Activated CD4-positive, alpha-beta T cell treated with anti-CD3 and anti-CD28 coated beads, Interleukin-2, Interleukin-4, amounts not matched to agents 100 ng/mL and 50 ng/mL, durations not matched to agents 16 hours and 8 hours (primary cell): Measurements from ENCODE around the gene IRAK2.
A peak's percentile ranks its signal among the peaks of the same experiment; 100 is the strongest.
"Not testable (repeated sequence)": the region's sequence is repeated elsewhere in the genome, so short reads cannot be mapped to it uniquely, and the experiment has no call there.

Source experiments
- DNase-seq: peaks from one replicate; pipeline ENCODE4 v3.0.0-alpha.2; 2020; ENCODE audit warnings: low spot score

The IRAK2 gene, protein sequence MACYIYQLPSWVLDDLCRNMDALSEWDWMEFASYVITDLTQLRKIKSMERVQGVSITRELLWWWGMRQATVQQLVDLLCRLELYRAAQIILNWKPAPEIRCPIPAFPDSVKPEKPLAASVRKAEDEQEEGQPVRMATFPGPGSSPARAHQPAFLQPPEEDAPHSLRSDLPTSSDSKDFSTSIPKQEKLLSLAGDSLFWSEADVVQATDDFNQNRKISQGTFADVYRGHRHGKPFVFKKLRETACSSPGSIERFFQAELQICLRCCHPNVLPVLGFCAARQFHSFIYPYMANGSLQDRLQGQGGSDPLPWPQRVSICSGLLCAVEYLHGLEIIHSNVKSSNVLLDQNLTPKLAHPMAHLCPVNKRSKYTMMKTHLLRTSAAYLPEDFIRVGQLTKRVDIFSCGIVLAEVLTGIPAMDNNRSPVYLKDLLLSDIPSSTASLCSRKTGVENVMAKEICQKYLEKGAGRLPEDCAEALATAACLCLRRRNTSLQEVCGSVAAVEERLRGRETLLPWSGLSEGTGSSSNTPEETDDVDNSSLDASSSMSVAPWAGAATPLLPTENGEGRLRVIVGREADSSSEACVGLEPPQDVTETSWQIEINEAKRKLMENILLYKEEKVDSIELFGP

DNA sequence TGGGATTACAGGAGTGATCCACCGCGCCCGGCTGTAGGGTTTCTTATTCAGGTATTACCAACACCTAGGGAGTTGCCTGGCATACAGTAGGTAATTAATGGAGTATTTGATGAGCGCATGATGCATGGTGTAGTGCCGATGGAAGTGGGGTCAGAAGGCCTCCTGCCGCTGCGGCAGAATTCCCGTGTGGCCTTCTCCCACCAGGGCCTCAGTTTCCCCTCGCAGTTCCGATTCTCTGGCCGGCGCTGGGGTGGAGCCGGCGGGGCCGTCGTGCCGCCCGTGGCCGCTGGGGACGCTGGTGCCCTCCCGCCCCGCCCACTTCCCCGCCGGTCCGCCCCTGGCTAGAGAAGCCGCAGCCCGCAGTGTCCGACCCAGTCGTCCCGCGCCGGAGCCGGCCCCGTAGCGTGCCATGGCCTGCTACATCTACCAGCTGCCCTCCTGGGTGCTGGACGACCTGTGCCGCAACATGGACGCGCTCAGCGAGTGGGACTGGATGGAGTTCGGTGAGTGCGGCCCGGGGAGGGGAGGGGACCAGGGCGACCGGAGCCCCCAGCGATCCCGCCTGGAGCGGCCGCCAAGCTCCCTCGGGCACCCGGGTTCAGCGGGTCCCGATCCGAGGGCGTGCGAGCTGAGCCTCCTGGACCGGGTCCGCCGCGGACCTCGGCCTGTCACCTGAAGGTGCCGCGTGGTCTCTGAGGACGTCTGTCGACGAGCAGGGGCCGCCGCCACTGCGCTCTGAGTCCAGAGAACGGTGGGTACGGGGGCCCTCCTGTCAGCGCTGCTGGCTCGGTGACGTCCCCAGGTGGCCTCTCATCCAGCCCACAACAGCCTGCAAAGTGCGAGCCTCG lies at the start of gene IRAK2:
IRAK2 (plus strand) TSS at position 374 of the 848 bp plus-strand sequence; CDS start at position 410, 36 bp downstream.
- DNase-seq = peak; percentile 54

DNA sequence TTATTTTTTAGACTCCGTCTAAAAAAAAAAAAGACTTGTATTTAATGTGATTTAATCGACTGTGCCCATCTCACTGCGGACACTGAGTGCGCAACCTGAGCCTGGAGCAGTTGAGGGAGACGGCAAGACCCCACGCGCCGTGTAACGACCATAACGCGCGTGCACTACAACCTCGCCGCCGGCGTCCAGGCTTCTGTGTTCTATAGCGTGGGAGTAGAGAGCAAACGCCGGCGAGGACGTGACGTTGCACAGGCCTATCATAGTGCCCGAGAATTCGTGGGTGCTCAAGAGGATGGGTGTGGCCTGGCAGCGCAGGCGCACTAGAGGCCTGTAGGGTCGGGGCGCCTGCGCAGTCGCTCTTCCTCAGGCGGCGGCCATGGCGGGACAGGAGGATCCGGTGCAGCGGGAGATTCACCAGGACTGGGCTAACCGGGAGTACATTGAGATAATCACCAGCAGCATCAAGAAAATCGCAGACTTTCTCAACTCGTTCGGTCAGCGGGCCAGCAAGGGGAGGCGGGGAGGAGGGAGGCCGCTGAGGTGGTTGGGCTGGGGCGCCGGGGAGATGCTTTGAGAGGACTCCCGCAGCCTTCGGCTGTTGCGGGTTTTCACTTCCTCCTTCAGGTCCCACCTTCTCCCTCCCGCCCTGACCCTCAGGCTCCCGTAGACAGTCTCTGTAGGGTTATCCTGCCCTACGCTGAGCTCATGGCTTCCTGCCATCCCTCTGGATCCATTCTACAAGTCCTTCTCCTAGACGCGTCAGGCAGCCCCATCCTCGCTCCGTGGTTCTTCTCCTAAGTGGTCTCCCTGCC lies 49.2 kb upstream of the IRAK2 start, which contains the start of gene BRK1:
BRK1 (plus strand) TSS at position 350 of the 812 bp plus-strand sequence; CDS start at position 377, 27 bp downstream.
- DNase-seq = peak; percentile 96

DNA sequence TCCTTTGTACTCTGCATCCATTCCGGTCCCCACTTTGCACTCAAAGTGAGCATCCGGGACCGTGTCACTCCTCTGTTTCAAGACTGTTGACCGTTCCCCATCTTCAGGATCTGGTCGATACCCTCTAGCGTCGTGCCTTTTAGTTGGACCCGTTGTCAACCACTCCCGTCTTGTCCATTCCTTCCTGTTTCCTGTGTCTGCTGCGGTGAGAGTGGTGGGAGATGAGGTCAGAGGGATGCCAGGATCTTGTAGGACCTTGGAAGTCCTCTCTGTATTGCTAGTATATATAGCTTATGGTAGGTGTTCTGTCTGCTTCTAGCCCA lies 48.6 kb upstream of the IRAK2 start:
- peak; percentile 22 for DNase-seq

DNA sequence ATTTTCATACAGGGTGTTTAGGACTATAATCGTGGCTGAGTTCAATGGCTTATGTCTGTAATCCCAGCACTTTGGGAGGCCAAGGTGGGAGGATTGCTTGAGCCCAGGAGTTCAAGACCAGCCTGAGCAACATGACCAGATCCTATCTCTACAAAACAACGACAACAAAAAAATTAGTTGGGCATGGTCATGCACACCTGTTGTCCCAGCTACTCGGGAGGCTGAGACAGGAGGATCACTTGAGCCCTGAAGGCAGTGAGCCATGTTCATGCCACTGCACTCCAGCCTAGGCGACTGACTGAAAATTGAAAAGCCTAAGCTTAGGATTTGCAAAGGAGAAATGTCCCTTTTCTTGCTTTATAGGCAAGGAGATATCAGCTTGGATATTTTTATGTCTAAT lies 47.8 kb upstream of the IRAK2 start:
- DNase-seq = no peak

DNA sequence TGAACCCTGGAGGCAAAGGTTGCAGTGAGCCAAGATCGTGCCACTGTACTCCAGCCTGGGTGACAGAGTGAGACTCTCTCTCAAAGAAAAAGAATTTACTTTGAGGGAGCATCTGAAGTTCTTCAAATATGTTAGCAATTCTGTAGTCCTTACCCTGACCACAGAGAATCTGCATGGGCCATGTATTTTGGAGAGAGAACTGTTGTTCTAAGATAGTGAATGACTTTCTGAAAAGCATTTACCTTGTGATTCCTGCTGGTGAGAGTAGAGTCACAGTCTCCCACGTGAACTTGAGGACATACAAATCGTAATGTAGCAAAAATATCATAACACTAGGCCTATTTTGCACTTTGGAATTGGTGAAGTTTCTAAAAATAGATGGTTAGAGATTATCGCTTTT lies 45.3 kb upstream of the IRAK2 start:
- no peak for DNase-seq

DNA sequence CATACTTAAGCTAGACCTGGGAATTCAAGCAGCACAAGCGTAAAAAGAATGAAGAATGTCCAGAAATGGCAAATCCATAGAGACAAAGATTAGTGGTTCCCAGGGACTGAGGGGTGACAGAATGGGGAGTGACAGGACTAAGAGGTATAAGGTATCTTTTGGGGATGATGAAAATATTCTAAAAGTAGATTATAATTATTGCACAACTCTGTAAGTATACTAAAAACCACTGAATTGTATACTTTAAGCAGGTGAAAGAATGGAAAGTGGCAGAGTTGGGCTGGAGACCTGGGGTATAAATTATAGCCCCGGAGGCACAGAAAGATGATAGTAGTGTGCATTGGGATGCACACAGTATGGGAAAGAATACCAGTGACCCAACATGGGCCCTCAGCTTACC lies 43.7 kb upstream of the IRAK2 start:
- no peak for DNase-seq

DNA sequence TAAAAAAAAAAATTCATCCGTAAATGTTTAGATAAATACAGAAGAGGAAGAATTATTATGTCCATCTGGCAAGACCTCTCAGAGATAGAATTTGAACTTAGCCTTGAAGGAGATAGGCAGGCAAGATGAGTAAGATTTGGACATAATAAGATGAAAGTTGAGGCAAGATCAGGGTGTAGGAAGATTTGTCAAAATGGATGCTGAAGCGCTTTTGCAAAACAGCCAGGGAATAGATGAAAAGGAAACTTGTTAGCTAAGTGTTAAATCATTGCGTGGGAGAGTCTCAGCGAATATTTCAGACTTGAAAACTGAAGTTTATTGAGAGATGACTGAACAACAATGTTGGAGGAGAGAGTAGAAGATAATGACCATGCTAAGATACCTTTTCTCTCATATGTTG lies 42.0 kb upstream of the IRAK2 start:
- DNase-seq = no peak

DNA sequence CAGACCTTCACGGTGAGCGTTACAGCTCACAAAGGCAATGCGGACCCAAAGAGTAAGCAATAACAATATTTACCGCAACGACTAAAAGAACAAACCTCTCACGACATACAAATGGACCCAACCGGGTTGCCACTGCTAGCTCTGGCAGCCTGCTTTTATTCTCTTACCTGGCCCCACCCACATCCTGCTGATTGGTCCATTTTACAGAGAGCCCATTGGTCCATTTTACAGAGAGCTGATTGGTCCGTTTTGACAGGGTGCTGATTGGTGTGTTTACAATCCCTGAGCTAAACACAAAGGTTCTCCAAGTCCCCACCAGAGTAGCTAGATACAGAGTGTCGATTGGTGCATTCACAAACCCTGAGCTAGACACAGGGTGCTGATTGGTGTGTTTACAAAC lies 28.8 kb upstream of the IRAK2 start:
- DNase-seq = not testable (repeated sequence)

DNA sequence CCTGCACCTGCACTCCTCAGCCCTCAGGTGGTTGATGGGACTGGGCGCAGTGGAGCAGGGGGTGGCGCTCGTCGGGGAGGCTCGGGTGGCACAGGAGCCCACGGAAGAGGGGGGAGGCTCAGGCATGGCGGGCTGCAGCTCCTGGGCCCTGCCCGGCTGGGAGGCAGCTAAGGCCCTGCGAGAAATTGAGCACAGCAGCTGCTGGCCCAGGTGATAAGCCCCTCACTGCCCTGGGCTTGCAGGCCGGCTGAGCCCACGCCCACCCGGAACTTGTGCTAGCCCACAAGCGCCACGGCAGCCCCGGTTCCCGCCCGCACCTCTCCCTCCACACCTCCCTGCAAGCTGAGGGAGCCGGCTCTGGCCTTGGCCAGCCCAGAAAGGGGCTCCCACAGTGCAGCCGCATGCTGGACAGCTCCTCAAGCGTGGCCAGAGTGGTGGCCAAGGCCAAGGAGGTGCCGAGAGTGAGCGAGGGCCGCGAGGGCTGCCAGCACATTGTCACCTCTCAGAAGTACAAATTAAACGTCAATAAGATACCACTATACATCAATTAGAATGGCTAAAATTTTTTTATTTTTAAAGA lies 28.2 kb upstream of the IRAK2 start:
- DNase-seq = no peak

DNA sequence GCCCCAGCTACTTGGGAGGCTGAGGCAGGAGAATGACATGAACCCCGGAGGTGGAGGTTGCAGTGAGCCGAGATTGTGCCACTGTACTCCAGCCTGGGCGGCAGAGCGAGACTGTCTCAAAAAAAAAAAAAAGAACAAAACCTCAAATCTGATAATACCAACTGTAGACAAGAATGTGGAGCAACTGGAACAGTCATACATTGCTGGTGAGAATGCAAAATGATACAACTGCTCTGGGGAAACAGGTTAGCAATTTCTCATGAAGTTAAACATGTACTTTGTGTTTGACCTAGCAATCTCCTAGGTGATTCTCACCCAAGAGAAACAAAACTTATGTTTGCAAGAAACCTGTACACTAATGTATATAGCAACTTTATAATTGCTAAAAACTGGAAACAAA lies 27.5 kb upstream of the IRAK2 start:
- DNase-seq = no peak

DNA sequence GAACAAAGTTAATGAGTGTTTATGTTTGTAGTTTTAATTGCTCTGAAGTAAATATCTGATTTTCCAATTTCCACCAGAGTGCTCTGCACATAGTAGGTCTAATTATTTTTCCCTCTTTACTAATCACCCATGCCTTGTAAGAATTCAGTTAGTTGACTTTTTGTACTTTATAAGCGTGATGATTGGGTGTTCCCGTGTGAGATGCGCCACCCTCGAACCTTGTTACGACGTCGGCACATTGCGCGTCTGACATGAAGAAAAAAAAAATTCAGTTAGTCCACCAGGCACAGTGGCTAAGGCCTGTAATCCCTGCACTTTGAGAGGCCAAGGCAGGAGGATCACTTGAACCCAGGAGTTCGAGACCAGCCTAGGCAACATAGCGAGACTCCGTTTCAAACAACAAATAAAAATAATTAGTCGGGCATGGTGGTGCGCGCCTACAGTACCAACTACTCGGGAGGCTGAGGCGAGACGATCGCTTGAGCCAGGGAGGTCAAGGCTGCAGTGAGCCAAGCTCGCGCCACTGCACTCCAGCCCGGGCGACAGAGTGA lies 23.6 kb upstream of the IRAK2 start:
- DNase-seq = no peak

DNA sequence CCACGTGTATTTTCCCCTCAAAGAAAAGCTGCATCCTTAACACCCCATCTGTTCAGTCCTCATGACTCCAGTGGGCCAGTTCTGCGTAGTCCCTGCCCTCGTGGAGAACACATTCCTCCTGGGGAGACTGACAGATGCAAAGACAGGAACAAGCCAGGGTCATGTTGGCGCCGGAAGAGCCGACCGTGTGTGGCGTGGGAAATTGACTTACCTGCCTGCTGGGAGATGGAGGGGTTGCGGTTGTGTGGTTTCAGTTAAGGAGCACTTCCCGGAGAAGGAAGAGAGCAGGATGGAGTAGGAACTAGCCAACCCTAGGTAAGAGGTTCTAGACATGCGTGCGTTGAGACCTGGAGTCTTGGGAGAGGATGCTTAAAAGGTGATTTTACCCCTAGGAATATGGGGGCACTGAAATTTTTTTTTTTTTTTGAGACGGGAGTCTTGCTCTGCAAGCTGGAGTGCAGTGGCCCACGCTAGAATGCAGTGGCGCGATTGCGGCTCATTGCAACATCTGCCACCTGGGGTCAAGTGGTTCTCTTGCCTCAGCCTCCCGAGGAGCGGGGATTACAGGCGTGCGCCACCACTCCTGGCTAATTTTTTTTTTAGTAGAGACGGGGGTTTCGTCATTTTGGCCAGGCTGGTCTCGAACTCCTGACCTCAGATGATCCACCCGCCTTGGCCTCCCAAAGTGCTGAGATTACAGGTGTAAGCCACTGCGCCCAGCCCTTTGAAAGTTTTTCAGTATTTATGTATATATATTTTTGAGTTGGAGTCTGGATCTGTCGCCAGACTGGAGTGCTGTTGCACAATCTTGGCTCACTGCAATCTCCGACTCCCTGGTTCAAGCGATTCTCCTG lies 21.8 kb upstream of the IRAK2 start:
- DNase-seq = peak; percentile 38

DNA sequence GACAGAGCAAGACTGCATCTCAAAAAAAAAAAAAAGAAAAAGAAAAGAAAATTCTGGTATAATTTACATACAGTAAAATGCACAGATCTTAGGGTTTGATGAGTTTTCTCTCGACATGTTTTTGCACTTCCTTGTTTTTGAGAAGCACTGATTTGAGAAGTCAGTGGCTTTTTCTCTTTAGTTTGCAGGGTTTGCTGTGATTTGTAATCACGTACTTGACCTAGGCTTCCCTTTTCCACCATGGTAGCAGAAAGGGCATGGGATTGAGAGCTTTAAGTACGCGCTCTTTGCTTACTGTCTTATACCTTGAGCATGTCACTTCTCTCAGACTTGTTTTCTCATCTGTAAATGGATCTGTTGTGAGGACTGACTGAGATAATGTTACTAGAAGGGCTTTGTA lies 19.0 kb upstream of the IRAK2 start:
- DNase-seq = no peak

DNA sequence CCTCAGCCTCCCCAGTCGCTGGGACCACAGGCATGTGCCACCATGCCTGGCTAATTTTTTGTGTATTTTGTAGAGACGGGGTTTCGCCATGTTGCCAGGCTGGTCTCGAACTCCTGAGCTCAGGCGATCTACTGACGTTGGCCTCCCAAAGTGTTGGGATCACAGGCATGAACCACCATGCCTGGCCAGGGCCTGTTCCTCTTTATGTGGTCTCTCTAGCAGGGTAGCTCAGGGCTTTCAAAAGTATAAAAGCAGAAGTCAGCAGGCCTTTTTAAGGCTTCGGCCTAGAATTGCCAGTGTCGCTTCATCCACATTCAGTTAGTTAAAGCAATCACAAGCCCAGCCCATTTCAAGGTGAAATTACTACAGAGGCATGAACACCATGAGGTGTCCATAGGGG lies 15.5 kb upstream of the IRAK2 start:
- no peak for DNase-seq

DNA sequence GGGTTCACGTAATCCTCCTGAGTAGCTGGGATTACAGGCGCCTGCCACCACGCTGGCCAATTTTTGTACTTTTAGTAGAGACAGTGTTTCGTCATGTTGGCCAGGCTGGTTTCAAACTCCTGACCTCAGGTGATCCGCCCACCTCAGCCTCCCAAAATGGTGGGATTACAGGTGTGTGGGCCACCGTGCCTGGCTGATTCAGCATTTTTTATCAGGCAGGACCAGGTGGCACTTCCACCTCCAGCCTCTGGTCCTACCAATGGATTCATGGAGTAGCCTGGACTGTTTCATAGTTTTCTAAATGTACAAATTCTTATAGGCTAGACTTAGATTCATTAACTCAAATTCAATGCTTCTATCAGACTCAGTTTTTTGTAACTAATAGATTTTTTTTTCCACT lies 13.7 kb upstream of the IRAK2 start:
- DNase-seq = no peak

DNA sequence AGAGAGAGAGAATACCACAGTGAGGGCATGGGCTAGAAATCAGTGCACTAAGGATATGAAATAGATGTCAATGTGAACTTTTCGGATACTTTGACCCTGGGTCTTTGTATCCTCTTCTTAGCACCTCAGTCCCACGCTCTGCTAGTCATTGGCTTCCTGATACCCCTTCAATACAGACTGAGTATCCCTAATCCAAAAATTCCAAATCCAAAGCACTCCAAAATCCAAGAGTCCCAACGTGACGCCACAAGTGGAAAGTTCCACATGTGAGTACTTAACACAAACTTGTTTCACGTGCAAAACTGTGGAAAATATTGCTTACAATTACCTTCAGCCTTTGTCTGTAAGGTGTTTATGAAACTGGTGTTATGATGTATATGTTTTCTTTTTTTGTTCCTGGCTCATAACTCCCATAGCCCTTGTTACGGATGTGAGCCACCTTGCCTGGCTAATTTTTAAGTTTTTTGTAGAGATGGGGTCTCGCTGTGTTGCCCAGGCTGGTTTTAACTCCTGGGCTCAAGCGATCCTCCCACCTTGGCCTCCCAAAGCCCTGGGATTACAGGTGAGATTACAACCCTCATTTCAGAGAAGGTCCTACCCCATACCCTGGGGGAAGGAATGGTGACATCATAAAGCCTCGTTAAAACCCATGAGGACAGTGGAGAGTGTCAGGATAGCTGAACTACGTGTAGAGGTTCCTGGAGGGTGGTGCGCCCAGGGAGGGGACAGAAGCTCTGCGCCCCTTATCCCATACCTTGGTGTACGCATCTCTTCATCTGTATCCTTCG lies 10.2 kb upstream of the IRAK2 start:
- DNase-seq = no peak

DNA sequence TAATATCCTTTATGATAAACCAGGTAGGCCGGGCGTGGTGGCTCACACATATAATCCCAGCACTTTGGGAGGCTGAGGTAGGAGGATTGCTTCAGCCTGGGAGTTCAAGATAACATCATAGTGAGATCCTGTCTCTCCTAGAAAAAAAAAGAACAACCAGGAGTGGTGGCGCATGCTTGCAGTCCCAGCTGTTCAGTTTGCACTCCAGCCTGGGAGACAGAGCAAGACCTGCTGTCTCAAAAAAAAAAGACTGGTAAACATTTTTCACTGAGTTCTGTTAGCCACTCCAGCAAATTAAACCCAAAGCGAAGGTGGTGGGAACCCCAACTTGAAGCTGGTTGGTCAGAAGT lies 9.6 kb upstream of the IRAK2 start:
- no peak for DNase-seq

DNA sequence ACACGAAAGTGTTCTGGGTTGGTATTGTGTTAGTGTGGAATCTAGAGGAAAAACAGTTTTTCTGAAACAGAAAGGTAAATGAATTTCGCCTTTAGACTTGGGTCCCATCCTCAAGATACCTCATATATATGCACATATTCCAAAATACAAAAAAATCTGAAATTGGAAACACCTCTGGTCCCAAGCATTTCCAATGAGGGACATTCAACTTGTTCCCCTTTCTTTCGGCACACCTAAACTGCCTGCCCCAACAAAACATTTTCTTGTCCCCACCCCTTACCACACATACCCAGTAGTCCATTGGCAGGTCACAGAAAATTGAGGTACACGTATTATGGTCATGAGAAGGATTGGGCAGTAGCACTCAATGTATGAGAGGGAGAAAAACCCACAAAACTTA lies 9.1 kb upstream of the IRAK2 start:
- no peak for DNase-seq

DNA sequence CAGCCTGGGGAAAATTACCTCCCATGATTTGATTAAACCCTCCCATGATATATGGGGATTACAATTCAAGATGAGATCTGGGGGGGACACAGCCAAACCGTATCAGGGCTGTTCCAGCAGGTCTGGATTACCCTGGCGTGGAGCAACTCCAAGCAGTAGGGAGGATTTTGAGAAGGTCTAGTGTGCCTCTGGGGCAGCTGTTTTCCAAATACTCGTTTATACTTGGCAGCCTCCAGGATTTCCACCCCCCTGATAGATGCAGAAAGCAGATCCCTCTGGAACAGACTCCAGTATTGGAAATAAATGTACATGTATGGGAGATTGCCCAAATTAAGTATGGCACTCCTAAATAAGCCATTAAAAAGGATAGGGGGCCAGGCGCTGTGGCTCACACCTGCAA lies 7.7 kb upstream of the IRAK2 start:
- no peak for DNase-seq

DNA sequence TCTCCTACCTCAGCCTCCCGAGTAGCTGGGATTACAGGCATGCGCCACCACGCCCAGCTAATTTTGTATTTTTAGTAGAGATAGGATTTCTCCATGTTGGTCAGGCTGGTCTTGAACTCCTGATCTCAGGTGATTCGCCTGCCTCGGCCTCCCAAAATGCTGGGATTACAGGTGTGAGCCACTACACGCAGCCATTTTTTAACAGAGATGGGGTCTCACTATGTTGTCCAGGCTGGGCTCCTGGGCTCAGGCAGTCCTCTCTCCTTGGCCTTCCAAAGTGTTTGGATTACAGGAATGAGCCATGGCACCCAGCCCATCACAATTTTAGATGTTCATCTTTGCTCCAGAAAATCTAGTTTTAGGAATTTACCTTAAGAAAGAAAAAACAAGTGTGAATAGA lies 6.2 kb upstream of the IRAK2 start:
- not testable (repeated sequence) for DNase-seq
